Islet of Langerhans (tissue), 1 donor: Measurements from ENCODE around the gene ZDHHC15.
A peak's percentile ranks its signal among the peaks of the same experiment; 100 is the strongest.
"Not testable (repeated sequence)": the region's sequence is repeated elsewhere in the genome, so short reads cannot be mapped to it uniquely, and the experiment has no call there.

ENCODE experiments used
- FAIRE-seq: peaks from one replicate; lab custom pipeline; 2011; peaks lifted over from hg19 to GRCh38; lab: Jason Lieb, UNC

The ZDHHC15 gene

GRCh38 chrX:75522565-75523431, at the start of gene ZDHHC15:
Gene ZDHHC15 (minus strand): TSS chrX:75523037. CDS start chrX:75523024, 13 bp downstream.
- peak; percentile 91 for FAIRE-seq

- FAIRE-seq = not testable (repeated sequence)
These were observed 37.7 kb upstream of the ZDHHC15 start for GRCh38 chrX:75560544-75560943.

GRCh38 chrX:75547783-75548182, 24.9 kb upstream of the ZDHHC15 start:
- FAIRE-seq = no peak

- FAIRE-seq = no peak
These were observed 24.1 kb upstream of the ZDHHC15 start for GRCh38 chrX:75546724-75547511.

GRCh38 chrX:75544786-75545185, 21.9 kb upstream of the ZDHHC15 start:
- no peak for FAIRE-seq

- no peak for FAIRE-seq
These were observed 38.9 kb downstream of the ZDHHC15 start for GRCh38 chrX:75483933-75484332.

GRCh38 chrX:75461780-75462179, 61.1 kb downstream of the ZDHHC15 start:
- peak; percentile 55 for FAIRE-seq

GRCh38 chrX:75421688-75422230, 101.1 kb downstream of the ZDHHC15 start:
- FAIRE-seq = no peak

- not testable (repeated sequence) for FAIRE-seq
These were observed 115.7 kb downstream of the ZDHHC15 start for GRCh38 chrX:75407153-75407552.

- FAIRE-seq = no peak
These were observed 132.4 kb downstream of the ZDHHC15 start for GRCh38 chrX:75390470-75390869.

- FAIRE-seq = no peak
These were observed 153.1 kb downstream of the ZDHHC15 start for GRCh38 chrX:75369721-75370120.

GRCh38 chrX:75366861-75367260, 156.0 kb downstream of the ZDHHC15 start:
- FAIRE-seq = no peak

GRCh38 chrX:75365243-75365975, 157.4 kb downstream of the ZDHHC15 start:
- FAIRE-seq = peak; percentile 85

- FAIRE-seq = no peak
These were observed 161.0 kb downstream of the ZDHHC15 start for GRCh38 chrX:75361788-75362187.

- not testable (repeated sequence) for FAIRE-seq
These were observed 174.2 kb downstream of the ZDHHC15 start for GRCh38 chrX:75348601-75349000.

GRCh38 chrX:75337525-75337924, 185.3 kb downstream of the ZDHHC15 start:
- no peak for FAIRE-seq

- no peak for FAIRE-seq
These were observed 187.7 kb downstream of the ZDHHC15 start for GRCh38 chrX:75335127-75335458.

- FAIRE-seq = not testable (repeated sequence)
These were observed 188.3 kb downstream of the ZDHHC15 start for GRCh38 chrX:75334407-75335126.

- no peak for FAIRE-seq
These were observed 195.2 kb downstream of the ZDHHC15 start for GRCh38 chrX:75327607-75328006.
